ENCODE data around the gene OTOGL.

GRCh38 chr12:80068173-80068572 lies 31.2 kb upstream of the OTOGL start:
- TF ChIP-seq CTCF (IDR thresholded peaks at IDR 0.05), result no peak
- no peak for TF ChIP-seq POLR2AphosphoS5 (IDR thresholded peaks at IDR 0.05)

Data from suprapubic skin (tissue), 3 donors.